ENCODE results near the gene LCLAT1.

LCLAT1 gene

GRCh38 chr2:30649828-30650227, 202.8 kb downstream of the LCLAT1 start:
- DNase-seq, result no peak

- no peak for DNase-seq
These were observed 205.3 kb downstream of the LCLAT1 start for GRCh38 chr2:30652271-30652915.

- DNase-seq, result no peak
These were observed 206.8 kb downstream of the LCLAT1 start for GRCh38 chr2:30653847-30654246.

- DNase-seq, result no peak
These were observed 207.4 kb downstream of the LCLAT1 start for GRCh38 chr2:30654404-30654803.

- no peak for DNase-seq
These were observed 208.2 kb downstream of the LCLAT1 start for GRCh38 chr2:30655211-30655610.

GRCh38 chr2:30655660-30656059, 208.6 kb downstream of the LCLAT1 start:
- DNase-seq, result no peak

GRCh38 chr2:30656079-30656478, 209.0 kb downstream of the LCLAT1 start:
- no peak for DNase-seq

GRCh38 chr2:30661173-30662107, 214.4 kb downstream of the LCLAT1 start:
- no peak for DNase-seq

- no peak for DNase-seq
These were observed 215.5 kb downstream of the LCLAT1 start for GRCh38 chr2:30662268-30663131.

GRCh38 chr2:30663321-30663720, 216.3 kb downstream of the LCLAT1 start:
- no peak for DNase-seq

GRCh38 chr2:30663806-30664205, 216.8 kb downstream of the LCLAT1 start:
- no peak for DNase-seq

GRCh38 chr2:30664761-30665358, 217.8 kb downstream of the LCLAT1 start:
- DNase-seq, result no peak

GRCh38 chr2:30665761-30666265, 218.8 kb downstream of the LCLAT1 start:
- no peak for DNase-seq

GRCh38 chr2:30666266-30666874, 219.3 kb downstream of the LCLAT1 start:
- DNase-seq, result peak; percentile 7

GRCh38 chr2:30670453-30670852, 223.4 kb downstream of the LCLAT1 start:
- DNase-seq, result no peak

GRCh38 chr2:30673127-30673526, 226.1 kb downstream of the LCLAT1 start:
- no peak for DNase-seq

- DNase-seq, result no peak
These were observed 228.7 kb downstream of the LCLAT1 start for GRCh38 chr2:30675758-30676157.

GRCh38 chr2:30677231-30677630, 230.2 kb downstream of the LCLAT1 start:
- no peak for DNase-seq

- DNase-seq, result no peak
These were observed 230.9 kb downstream of the LCLAT1 start for GRCh38 chr2:30677861-30678385.

GRCh38 chr2:30678410-30679137, 231.5 kb downstream of the LCLAT1 start:
- DNase-seq, result no peak

- no peak for DNase-seq
These were observed 232.5 kb downstream of the LCLAT1 start for GRCh38 chr2:30679426-30680088.

Data from inflammatory macrophage treated with lipopolysaccharide for 4 hours (primary cell).